Measurements from ENCODE around the gene CPSF3.

Gene CPSF3

GRCh38 chr2:9419541-9419940, 3.9 kb upstream of the CPSF3 start:
- DNase-seq (ENCODE audit: low read depth in 2 of 2): no peak

- DNase-seq (ENCODE audit: low read depth in 2 of 2): no peak
These were observed 3.0 kb upstream of the CPSF3 start for GRCh38 chr2:9420495-9420894.

GRCh38 chr2:9422321-9423099, 944 bp upstream of the CPSF3 start:
- no peak for DNase-seq (ENCODE audit: low read depth in 2 of 2)

DNA sequence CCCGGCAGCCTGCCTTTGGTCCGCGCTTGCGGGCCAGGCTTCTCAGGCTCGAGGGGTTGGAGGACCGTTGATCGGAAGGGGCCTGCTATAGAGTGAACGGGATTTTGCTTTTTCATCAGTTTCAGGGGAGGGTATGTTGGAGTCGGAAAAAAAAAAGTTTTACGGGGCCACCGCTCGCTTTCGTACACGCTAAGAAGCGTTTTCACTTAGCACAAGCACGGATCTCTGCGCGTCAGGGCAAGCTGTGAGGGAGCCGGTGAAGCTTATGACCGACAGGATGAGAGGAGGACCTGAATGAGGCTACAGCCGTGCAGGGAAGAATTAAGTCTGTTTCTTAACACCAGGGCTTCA, 443 bp downstream of the CPSF3 start:
- DNase-seq (ENCODE audit: low read depth in 2 of 2): no peak

GRCh38 chr2:9424447-9425164, 1.2 kb downstream of the CPSF3 start:
- no peak for DNase-seq (ENCODE audit: low read depth in 2 of 2)

GRCh38 chr2:9428965-9429577, 5.6 kb downstream of the CPSF3 start:
- no peak for DNase-seq (ENCODE audit: low read depth in 2 of 2)

GRCh38 chr2:9430316-9431293, 7.2 kb downstream of the CPSF3 start:
- no peak for DNase-seq (ENCODE audit: low read depth in 2 of 2)

GRCh38 chr2:9434489-9434888, 11.0 kb downstream of the CPSF3 start:
- no peak for DNase-seq (ENCODE audit: low read depth in 2 of 2)

DNA sequence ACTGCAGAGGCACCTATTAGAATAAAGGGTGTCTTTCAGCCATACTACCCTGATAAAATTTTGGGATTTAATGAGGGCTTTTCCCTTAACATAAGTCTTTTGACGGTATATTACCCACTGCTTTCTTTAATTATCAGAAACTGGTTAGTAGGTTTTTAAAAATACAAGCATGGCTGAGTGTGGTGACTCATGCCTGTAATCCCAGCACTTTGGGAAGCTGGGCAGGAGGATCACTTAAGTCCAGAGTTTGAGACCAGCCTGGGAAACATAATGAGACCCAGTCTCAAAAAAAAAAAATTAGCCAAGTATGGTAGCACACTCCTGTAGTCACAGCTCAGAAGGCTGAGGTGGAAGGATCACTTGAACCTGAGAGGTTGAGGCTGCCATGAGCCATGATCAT, 16.1 kb downstream of the CPSF3 start:
- DNase-seq (ENCODE audit: low read depth in 2 of 2): no peak

DNA sequence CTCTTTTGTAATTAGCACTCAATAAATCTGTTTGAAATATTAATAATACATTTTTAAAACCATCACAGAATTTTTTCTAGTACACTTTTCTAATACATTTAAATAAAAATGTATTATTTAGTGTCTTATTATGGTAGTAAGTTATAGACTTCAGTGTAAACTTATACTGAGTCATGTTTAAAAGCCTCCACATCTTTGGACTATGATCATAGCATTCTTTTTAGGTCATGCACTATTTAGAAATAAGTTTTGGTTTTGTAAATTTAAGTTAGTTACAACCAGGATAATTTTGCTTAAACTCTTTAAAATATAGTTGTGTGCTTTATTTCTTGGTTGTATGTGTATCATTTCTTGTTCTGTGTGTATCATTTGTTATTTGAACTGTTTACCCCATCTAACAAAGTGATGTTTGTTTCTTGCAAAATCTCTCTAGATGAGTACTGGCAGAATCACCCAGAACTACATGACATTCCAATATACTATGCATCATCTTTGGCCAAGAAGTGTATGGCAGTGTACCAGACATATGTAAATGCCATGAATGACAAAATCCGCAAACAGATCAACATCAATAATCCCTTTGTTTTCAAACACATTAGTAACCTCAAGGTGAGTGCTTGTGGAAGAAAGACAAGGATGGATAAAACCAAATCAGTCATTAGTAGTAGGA, 16.7 kb downstream of the CPSF3 start:
- DNase-seq (ENCODE audit: low read depth in 2 of 2): no peak

GRCh38 chr2:9441556-9441955, 18.1 kb downstream of the CPSF3 start:
- DNase-seq (ENCODE audit: low read depth in 2 of 2): no peak

GRCh38 chr2:9443526-9443925, 20.1 kb downstream of the CPSF3 start:
- no peak for DNase-seq (ENCODE audit: low read depth in 2 of 2)

- no peak for DNase-seq (ENCODE audit: low read depth in 2 of 2)
These were observed 21.6 kb downstream of the CPSF3 start for GRCh38 chr2:9445089-9445488.

GRCh38 chr2:9451231-9451630, 27.8 kb downstream of the CPSF3 start:
- no peak for DNase-seq (ENCODE audit: low read depth in 2 of 2)

DNA sequence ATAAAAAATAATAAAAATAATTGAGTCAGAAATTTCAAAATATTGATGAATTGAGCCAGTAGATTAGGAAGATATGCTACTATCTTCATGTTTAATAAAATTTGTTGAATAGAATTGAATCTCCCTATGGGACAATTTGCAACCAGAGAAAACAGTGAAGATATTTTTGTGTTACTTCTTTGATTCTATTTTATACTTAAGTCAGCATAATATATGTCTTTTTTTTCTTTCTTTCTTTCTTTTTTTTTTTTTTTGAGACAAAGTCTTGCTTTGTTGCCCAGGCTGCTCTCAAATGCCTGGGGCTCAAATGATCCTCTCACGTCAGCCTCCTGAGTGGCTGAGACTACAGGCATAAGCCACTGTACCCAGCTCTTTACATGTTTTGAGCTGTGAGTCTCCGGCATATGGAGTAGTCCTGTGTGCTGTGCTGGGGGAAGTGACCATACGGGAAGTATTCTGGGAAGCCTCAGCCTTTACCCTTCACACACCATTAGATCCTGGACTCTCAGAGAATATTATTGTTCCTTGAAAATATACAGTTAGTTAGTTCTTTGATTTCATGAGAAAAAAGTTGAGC, 37.1 kb downstream of the CPSF3 start:
- DNase-seq (ENCODE audit: low read depth in 2 of 2): no peak

DNA sequence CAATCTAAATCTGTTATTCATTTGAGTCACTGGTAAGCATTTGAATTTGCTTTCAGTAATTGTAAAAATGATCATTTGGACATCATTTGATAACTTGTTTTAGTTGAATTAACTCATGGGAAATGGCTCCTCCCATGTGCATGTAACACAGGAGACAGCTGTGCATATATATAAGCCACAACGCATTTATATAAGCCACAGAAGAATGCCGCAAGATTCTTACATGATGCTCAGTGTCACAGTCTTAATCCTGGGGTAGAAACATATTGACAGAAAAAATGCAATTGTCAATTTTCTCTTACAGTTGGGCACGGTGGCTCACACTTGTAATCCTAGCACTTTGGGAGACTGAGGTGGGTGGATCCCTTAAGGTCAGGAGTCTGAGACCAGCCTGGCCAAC, 37.6 kb downstream of the CPSF3 start:
- no peak for DNase-seq (ENCODE audit: low read depth in 2 of 2)

DNA sequence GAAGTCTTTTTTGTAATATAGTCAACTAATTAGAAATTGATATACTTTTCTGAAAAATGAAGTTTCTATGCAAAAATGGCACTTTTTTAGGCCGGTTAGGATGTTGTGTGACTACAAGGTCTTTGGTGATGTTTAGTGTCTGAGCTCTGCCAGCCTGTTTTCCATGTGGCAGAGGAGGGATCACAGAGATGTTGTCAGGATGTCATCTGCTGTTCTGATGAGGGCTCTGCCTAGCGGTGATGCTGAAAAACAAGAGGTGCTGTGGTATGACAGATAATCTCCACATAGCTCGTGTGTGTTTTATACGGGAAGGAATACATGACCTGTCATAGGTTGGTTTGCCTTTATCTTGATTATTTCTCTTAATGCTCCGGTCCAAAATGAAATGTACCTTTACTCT, 38.9 kb downstream of the CPSF3 start:
- DNase-seq (ENCODE audit: low read depth in 2 of 2): no peak

DNA sequence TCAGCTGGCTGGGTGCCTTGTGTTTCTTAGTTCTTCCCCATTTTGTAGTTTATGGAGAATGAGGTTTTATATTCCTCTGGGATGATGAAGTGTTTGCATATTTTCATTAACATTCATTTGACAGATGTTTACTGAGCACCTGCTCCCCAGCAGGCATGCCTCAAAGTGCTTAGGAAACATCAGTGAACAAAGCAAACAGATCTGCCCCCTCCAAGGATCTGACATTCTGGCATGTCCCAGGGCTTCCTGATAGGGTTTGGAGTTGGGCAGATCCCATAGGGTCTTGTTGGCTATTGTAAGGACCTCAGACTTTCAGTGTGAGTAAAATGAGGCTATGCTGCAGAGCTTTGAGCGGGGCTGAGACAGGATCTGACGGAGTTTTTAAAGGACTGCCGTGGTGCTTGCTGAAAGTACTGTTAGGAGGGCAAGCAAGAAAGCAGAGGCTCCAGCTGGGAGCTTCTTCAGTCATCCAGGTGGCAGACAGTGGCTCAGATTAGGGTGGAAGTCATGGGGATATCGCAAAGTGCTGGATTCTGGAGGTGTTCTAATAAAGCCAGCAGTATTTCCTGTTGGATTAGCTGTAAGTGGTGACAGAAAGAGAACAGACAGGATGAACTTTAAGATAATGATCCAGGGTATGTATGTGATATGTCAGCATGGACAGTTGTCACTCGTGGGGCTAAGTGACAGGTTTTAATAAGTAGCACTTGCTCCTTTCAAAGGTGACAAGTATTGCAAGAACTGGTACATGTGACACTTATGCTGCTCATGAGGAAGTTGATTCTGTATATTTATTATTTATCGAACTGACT, 39.6 kb downstream of the CPSF3 start:
- no peak for DNase-seq (ENCODE audit: low read depth in 2 of 2)

- DNase-seq (ENCODE audit: low read depth in 2 of 2): no peak
These were observed 40.2 kb downstream of the CPSF3 start for GRCh38 chr2:9463698-9464034.

GRCh38 chr2:9465170-9465569, 41.7 kb downstream of the CPSF3 start:
- DNase-seq (ENCODE audit: low read depth in 2 of 2): no peak

Data from fibroblast of skin of left quadriceps (primary cell).